Nephron progenitor cell (in vitro differentiated cells): ENCODE results near the gene PYGB.

ENCODE experiments used
- DNase-seq: peaks from one replicate; pipeline ENCODE4 v3.0.0; 2021
- H3K27ac Mint-ChIP-seq: 2 replicates; pipeline ENCODE4 v1.8.0; 2021; ENCODE audit warnings: mild to moderate bottlenecking, moderate library complexity, mixed read lengths
- H3K27me3 Mint-ChIP-seq: 2 replicates; pipeline ENCODE4 v1.8.0; 2021; ENCODE audit warnings: mild to moderate bottlenecking, low read depth, mixed read lengths; ENCODE audit not compliant: poor library complexity
- H3K36me3 Mint-ChIP-seq: 2 replicates; pipeline ENCODE4 v1.8.0; 2021; ENCODE audit warnings: low read depth, mixed read lengths
- H3K4me1 Mint-ChIP-seq: 2 replicates; pipeline ENCODE4 v1.8.0; 2021; ENCODE audit warnings: mixed read lengths
- H3K4me3 Mint-ChIP-seq: 2 replicates; pipeline ENCODE4 v1.8.0; 2021; ENCODE audit warnings: mild to moderate bottlenecking, moderate library complexity, mixed read lengths
- H3K9me3 Mint-ChIP-seq: 2 replicates; pipeline ENCODE4 v1.8.0; 2021; ENCODE audit warnings: mild to moderate bottlenecking, moderate library complexity, mixed read lengths
- CTCF ChIP-seq: fragments of 200-600 bp; sonication (generic); IDR thresholded peaks from 2 replicates; pipeline ENCODE4 v1.5.0; 2021; ENCODE audit warnings: antibody characterized with exemption

Gene PYGB

DNA sequence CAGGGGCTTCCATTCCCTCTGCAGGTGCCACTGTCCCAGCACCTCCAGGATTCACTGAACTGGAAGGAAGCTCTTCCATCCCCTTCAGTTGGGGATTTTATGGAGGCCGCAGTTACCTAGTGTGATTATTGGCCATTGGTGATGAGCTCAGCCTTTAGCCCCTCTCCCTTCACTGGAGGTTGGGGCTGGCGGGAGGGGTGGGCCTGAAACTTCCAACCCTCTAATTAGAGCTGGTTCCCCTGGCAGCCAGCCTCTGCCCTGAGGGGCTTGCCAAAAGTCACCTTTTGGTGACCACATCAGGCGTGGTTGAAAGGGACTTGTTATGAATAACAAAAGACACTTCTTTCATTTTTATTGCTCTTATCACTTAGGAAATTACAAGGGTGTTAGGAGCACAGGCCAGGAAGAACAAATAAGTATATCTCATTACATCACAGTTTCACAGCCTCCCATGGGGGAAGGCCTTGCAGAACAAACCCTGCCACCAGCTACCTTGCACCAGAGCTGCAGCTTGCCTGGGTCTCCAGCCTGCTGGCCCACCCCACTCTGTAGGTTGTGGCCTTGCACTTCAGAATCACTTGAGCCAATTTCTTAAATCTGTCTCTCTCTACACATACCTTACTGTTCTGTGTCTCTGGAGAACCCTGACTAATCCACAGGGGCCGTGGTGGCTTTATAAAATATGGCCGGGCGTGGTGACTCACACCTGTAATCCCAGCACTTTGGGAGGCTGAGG, 5.0 kb downstream of the PYGB start:
- TF ChIP-seq CTCF, result no peak
- DNase-seq, result no peak
- H3K27ac Mint-ChIP-seq, result no peak overlapping the region
- H3K4me1 Mint-ChIP-seq, result peaks cover 57% of the 10 kb centered on the region
- H3K9me3 Mint-ChIP-seq, result no peaks in the 10 kb centered on the region
- H3K36me3 Mint-ChIP-seq, result peaks cover 31% of the 10 kb centered on the region
- no peak overlapping the region for H3K4me3 Mint-ChIP-seq
- peaks cover 2% of the 10 kb centered on the region for H3K27me3 Mint-ChIP-seq

DNA sequence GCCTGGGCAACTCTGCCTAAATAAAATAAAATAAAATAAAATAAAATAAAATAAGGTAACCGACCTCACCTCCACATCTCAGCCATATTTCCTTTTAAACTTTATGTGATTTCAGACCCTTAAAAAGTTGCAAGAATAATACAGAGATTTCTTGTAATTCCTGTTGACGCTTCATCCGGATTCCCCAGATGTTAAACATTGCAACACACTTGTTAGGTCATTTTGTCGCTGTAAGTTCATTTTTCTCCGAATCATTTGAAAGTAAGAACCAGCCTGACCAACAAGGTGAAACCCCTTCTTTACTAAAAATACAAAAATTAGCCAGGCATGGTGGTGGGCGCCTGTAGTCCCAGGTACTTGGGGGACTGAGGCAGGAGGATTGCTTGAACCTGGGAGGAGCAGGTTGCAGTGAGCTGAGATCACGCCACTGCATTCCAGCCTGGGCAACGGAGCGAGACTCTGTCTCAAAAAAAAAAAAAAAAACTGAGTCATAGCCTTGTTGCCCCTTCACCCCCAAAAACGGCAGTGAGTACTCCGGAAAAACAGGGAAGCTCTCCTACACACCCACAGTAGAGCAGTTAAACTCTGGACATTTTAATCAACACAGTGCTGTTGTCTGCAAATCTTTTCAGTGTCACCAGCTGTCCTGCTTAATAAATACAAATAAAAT, 5.9 kb downstream of the PYGB start:
- Mint-ChIP-seq H3K27ac (peak overlapping the region; percentile 57), H3K4me3 (no peak overlapping the region), H3K9me3 (peaks cover 2% of the 10 kb centered on the region), H3K36me3 (peaks cover 40% of the 10 kb centered on the region), H3K4me1 (peaks cover 55% of the 10 kb centered on the region), H3K27me3 (peaks cover 1% of the 10 kb centered on the region)
- no peak for DNase-seq
- no peak for TF ChIP-seq CTCF

GRCh38 chr20:25254571-25254970, 6.7 kb downstream of the PYGB start:
- Mint-ChIP-seq H3K4me3 (no peak overlapping the region), H3K36me3 (peaks cover 48% of the 10 kb centered on the region), H3K27ac (no peak overlapping the region), H3K27me3 (no peaks in the 10 kb centered on the region), H3K4me1 (peaks cover 47% of the 10 kb centered on the region), H3K9me3 (peaks cover 10% of the 10 kb centered on the region)
- TF ChIP-seq CTCF, result no peak
- no peak for DNase-seq

DNA sequence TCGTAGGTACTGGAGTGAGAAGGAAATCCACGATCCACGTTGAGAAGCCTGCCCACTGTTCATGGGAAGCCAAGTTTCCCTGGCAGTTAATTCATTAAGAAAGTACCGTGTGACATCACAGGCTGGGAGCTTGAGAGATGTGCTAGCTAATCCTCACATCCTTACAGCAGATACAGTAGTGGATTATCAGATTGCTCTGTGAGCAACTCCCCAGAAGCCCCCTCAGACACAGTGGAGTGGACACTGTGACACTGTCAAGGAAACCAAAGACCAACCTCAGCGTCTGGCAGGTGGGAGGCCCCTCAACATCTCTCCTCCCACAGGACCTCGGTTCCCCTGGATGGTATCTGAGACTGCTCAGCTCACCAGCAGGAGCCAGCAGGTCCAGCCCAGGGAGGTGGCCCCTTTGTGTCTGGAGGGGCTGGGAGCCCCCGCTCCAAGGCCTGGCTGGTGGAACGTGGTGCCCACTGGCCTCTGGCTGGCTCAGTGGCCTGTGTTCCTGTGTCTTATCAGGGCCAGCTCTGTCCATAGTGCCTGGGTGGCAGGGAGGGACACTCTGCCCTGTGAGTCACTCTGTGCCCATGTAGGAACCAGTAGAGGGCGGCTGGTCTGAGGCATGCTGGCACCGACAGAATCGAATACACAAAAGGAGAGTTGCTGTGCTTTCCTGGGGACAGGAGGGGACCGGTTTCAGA, 7.2 kb downstream of the PYGB start:
- H3K36me3 Mint-ChIP-seq, result peaks cover 54% of the 10 kb centered on the region
- peaks cover 41% of the 10 kb centered on the region for H3K4me1 Mint-ChIP-seq
- H3K27ac Mint-ChIP-seq, result no peak overlapping the region
- DNase-seq, result no peak
- H3K27me3 Mint-ChIP-seq, result no peaks in the 10 kb centered on the region
- TF ChIP-seq CTCF, result no peak
- no peak overlapping the region for H3K4me3 Mint-ChIP-seq
- H3K9me3 Mint-ChIP-seq, result peaks cover 16% of the 10 kb centered on the region

- TF ChIP-seq CTCF, result no peak
- Mint-ChIP-seq H3K4me3 (no peak overlapping the region), H3K27me3 (no peaks in the 10 kb centered on the region), H3K27ac (no peak overlapping the region), H3K36me3 (peaks cover 66% of the 10 kb centered on the region), H3K9me3 (peaks cover 28% of the 10 kb centered on the region), H3K4me1 (peaks cover 29% of the 10 kb centered on the region)
- no peak for DNase-seq
These were observed 8.5 kb downstream of the PYGB start for GRCh38 chr20:25256226-25256859.
